GM10248 (cell line): ENCODE data around the gene OSBPL10.

Experiments
- CTCF ChIA-PET: fragments of 300-600 bp; sonication (Branson Sonifier 250); formaldehyde crosslinking; extraction: SDS; loops from one replicate; lab custom pipeline; 2021; ENCODE audit warnings: antibody characterized with exemption; lab: Yijun Ruan, JAX
- POLR2A ChIA-PET: fragments of 350-650 bp; sonication (Branson Sonifier 250); formaldehyde crosslinking; extraction: SDS; loops from one replicate; lab custom pipeline; 2020; ENCODE audit warnings: antibody characterized with exemption; lab: Yijun Ruan, JAX
- DNase-seq: peaks from one replicate; pipeline ENCODE4 v3.0.0; 2012; ENCODE audit errors: extremely low spot score
- TF ChIP-seq, protein P1 (sequence below): IDR thresholded peaks from 2 replicates; pipeline ENCODE4 v1.5.1; 2012; ENCODE audit warnings: mild to moderate bottlenecking, low read depth; ENCODE audit errors: extremely low read depth, missing control alignments, control extremely low read depth

Gene OSBPL10

DNA sequence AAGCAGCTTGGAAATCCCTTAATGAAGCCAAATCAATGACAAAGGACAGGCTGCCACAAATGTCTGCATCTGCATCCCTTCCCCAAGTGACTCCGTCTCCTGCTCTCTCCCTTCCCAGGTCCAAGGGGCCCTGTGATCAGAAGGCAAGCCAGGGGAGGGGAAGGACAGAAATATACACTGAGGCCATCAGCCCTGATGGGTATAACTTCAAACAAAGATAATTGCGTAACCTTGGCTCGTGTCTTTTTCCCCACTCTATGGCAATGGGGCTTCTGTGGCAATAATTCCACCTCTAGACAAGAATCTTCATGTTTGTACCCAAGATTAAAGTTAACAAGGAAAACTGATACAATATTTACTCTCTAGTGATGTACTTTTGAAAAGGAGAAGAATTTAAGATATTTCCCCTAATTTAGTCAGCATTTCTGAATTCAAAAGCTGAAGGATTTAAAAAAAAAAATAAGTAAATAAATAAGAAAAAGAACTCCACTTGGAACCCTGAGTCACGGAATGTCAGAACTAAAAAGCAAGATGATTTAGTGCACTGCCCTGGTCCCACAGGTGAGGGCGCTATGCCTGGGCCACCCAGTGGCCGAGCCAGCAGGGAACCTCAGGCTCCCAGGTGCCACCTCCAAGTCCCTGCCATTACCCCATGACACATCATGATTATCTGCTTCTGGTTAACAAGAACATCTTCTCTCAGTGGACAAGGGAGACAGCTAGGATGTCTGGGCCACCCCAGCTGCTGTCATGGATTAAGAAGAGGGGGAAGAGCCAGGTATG, 293.9 kb downstream of the OSBPL10 start:
- POLR2A ChIA-PET: no interaction called here
- CTCF ChIA-PET: no interaction called here

DNA sequence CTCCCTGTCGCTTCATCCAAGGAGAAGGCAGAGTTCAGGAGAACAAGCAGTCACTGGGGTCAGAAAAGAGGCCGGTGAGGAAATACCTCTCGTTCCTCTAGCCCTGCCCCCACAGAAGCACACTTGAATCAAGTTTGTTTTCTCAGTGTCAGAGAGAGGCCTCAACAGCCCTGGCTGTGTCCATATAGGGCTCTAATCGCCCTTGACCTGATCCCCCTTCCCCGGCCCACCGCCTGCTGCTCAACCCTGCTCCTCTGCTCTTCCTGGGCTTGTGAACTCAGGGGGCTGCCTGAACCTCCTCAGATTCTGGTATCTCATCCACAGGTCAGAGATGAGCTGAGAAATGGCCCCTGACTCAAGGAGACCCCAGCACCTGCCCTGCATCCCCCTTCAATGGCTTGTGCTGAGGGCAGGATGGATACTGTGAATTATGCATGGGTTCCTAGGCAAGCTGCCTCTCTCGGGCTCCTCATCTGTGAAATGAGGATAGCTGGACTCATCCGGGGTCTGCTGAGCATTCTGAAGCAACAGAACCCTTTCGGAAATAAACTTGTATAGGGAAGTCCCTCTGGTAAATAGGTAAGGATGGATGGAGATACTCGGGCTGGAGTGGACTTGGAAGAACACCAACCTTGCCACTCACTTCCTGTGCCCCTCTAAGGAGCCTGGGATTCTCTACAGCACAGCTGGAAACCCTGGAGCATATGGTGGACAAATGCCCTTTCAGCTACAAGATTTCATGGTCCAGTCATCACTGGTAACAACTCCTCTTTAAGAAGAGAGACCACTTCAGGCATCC, 300.8 kb downstream of the OSBPL10 start:
- no peak for DNase-seq
- ChIA-PET CTCF (interaction anchor here (1.0 to 1.3 kb wide), 4 partner anchors 8 to 17 kb away, joined by 3 to 4 read pairs (median 3); no protein-coding TSS in a partner anchor), POLR2A (no interaction called here)
- TF ChIP-seq, protein P1, sequence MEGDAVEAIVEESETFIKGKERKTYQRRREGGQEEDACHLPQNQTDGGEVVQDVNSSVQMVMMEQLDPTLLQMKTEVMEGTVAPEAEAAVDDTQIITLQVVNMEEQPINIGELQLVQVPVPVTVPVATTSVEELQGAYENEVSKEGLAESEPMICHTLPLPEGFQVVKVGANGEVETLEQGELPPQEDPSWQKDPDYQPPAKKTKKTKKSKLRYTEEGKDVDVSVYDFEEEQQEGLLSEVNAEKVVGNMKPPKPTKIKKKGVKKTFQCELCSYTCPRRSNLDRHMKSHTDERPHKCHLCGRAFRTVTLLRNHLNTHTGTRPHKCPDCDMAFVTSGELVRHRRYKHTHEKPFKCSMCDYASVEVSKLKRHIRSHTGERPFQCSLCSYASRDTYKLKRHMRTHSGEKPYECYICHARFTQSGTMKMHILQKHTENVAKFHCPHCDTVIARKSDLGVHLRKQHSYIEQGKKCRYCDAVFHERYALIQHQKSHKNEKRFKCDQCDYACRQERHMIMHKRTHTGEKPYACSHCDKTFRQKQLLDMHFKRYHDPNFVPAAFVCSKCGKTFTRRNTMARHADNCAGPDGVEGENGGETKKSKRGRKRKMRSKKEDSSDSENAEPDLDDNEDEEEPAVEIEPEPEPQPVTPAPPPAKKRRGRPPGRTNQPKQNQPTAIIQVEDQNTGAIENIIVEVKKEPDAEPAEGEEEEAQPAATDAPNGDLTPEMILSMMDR: no peak

More for the DNA sequence above, 293.9 kb downstream of the OSBPL10 start:
- TF ChIP-seq, protein P1: no peak
- DNase-seq: no peak

GRCh38 chr3:31676556-31676955, 304.5 kb downstream of the OSBPL10 start:
- DNase-seq: no peak
- ChIA-PET CTCF (no interaction called here), POLR2A (no interaction called here)
- TF ChIP-seq, protein P1: no peak

- DNase-seq: no peak
- CTCF ChIA-PET: no interaction called here
- POLR2A ChIA-PET: no interaction called here
- TF ChIP-seq, protein P1: no peak
These were observed 307.1 kb downstream of the OSBPL10 start for GRCh38 chr3:31673950-31674349.

- TF ChIP-seq, protein P1: no peak
These were observed 309.1 kb downstream of the OSBPL10 start for GRCh38 chr3:31671976-31672375.

GRCh38 chr3:31671451-31671850, 309.6 kb downstream of the OSBPL10 start:
- CTCF ChIA-PET: no interaction called here

More at GRCh38 chr3:31671976-31672375, 309.1 kb downstream of the OSBPL10 start:
- POLR2A ChIA-PET: no interaction called here
- DNase-seq: no peak
- CTCF ChIA-PET: no interaction called here

More at GRCh38 chr3:31671451-31671850, 309.6 kb downstream of the OSBPL10 start:
- POLR2A ChIA-PET: no interaction called here
- TF ChIP-seq, protein P1: no peak
- no peak for DNase-seq
